ENCODE measurements around the gene DNAAF8.

DNA sequence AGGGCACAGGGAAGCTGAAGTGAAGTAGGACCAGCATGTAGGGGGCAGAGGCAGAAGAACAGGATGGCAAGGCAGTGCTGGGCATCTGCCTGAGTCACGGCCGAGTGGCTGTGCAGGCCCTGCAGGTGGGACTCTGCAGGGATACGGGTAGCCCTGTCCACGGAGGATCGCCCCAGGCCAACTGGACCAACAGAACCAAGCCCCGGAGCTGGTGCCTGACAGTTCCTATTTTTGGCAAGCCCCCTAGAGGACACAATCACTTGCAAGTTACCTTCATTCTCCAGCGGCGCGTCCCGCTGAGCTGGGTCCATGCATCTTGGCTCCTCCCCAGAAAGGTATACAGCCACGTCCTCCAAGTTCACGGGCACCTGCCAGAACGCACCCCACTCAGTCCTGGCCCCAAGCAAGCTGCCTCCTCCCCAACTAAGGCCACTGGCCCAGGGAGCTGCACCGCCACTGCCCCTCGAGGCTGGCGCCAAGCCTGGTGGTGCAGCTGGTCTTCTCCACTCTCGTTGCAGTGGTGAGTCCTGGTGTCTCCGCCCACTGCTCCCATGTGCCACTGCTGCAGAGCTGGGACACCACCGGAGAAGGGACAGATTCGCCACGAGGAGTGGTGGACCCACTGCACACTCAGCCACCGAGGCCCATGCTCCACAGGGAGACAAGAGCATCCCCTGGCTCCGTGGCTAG, 26.0 kb downstream of the DNAAF8 start:
- no peak for TF ChIP-seq POLR2A (IDR thresholded peaks at IDR 0.05; ENCODE audit: low read length)
- no peak for TF ChIP-seq GATA1 (IDR thresholded peaks at IDR 0.05; ENCODE audit: low read depth, low read length)
